Esophagus squamous epithelium (tissue), 5 donors: ENCODE measurements around the gene THEM4. TPM values are rescaled to one million over a fixed set of nuclear protein-coding genes. Genes with fewer than 3 reads are reported as not detected.
"Not testable (repeated sequence)": the region's sequence is repeated elsewhere in the genome, so short reads cannot be mapped to it uniquely, and the experiment has no call there.

Source experiments
- DNase-seq: peaks from one replicate; lab custom pipeline; 2025; lab: John Stamatoyannopoulos, UW
- H3K27ac ChIP-seq, 4 donors: fragments of 200-600 bp; sonication (generic); one replicate each; pipeline ENCODE4 v1.5.1; 2016 to 2019; ENCODE audit warnings: mild to moderate bottlenecking in 1 of 4
- H3K27me3 ChIP-seq, 4 donors: fragments of 200-600 bp; sonication (generic); 1 replicate in 3 of 4; 2 replicates in 1 of 4; pipeline versions ENCODE4 v1.5.1 to v1.6.0; 2017 to 2021; ENCODE audit warnings: antibody characterized with exemption in 1 of 4
- H3K36me3 ChIP-seq, 3 donors: fragments of 200-600 bp; sonication (generic); one replicate each; pipeline ENCODE4 v1.5.1; 2016 to 2019
- H3K4me1 ChIP-seq, 3 donors: fragments of 200-600 bp; sonication (generic); one replicate each; pipeline ENCODE4 v1.5.1; 2017 to 2019
- H3K4me3 ChIP-seq, 4 donors: fragments of 200-600 bp; sonication (generic); 1 replicate in 3 of 4; 2 replicates in 1 of 4; pipeline ENCODE4 v1.5.1; 2016 to 2019; ENCODE audit warnings: mild to moderate bottlenecking in 2 of 4, moderate library complexity in 1 of 4
- H3K9me3 ChIP-seq, 3 donors: fragments of 200-600 bp; sonication (generic); one replicate each; pipeline ENCODE4 v1.5.1; 2016 to 2019
- POLR2A ChIP-seq, 4 donors: fragments of 450-650 bp; IDR thresholded peaks; one replicate each; pipeline ENCODE4 v1.6.1; 2017; ENCODE audit warnings: antibody characterized with exemption in 4 of 4, mild to moderate bottlenecking in 4 of 4, moderate library complexity in 3 of 4
- WGBS, 2 donors: methylation state at CpG; one replicate each; pipeline ENCODE4 v1.1.5; 2018; 5-methylcytosine and 5-hydroxymethylcytosine counted together
- intact Hi-C: fragments of 100-400 bp; cut with DNase I; formaldehyde crosslinking; loops from one replicate; pipeline ENCODE4 v1.15.0; 2022
- total RNA-seq, 4 donors: library from RNA; depleted of rRNA; stranded (reverse); fragments of >200 nt; gene quantifications; one replicate each; pipeline ENCODE4 v1.1.0, GENCODE V29; 2016
- TF ChIP-seq, protein P1 (sequence below), 6 experiments: fragments of 450-650 bp in 4 of 6; fragments of 200-600 bp in 2 of 6; sonication (generic) in 2 of 6; IDR thresholded peaks; one replicate each; pipeline ENCODE4 v1.5.1; 2016 to 2019; ENCODE audit warnings: antibody characterized with exemption in 6 of 6, mild to moderate bottlenecking in 4 of 6, moderate library complexity in 4 of 6
- donor health status: DM: yes; HTN: yes; CAD: no.

The THEM4 gene
- total RNA-seq, 4 donors from 2014 or later, result 3.5 to 14.3 (median 12.3) TPM

DNA sequence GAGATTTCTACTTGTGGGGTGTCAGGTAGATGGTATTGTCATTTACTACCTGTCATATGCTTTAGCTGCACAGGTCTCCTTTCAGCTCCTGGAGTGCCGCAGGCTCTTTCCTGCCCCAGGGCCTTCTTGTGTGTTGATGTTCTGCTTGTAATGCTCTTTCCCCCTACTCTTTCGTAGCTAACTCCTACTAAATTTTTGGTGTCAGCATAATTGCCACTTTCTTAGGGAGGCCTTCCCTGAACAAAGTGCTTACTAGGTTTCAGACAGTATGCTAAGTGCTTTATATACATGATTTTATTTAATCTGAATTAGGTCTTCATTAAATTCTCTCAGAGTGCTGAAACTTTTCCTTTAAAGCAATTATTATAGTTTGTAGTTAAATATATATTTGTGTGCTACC, 4.8 kb upstream of the THEM4 start:
- no peak for TF ChIP-seq POLR2A (IDR thresholded peaks at IDR 0.05)
- TF ChIP-seq, protein P1, sequence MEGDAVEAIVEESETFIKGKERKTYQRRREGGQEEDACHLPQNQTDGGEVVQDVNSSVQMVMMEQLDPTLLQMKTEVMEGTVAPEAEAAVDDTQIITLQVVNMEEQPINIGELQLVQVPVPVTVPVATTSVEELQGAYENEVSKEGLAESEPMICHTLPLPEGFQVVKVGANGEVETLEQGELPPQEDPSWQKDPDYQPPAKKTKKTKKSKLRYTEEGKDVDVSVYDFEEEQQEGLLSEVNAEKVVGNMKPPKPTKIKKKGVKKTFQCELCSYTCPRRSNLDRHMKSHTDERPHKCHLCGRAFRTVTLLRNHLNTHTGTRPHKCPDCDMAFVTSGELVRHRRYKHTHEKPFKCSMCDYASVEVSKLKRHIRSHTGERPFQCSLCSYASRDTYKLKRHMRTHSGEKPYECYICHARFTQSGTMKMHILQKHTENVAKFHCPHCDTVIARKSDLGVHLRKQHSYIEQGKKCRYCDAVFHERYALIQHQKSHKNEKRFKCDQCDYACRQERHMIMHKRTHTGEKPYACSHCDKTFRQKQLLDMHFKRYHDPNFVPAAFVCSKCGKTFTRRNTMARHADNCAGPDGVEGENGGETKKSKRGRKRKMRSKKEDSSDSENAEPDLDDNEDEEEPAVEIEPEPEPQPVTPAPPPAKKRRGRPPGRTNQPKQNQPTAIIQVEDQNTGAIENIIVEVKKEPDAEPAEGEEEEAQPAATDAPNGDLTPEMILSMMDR (IDR thresholded peaks at IDR 0.05), result no peak
- H3K4me3 ChIP-seq, result no peak overlapping the region
- peaks cover 0 to 6% (median 3%) of the 10 kb centered on the region in 3 donors for H3K4me1 ChIP-seq
- no peaks in the 10 kb centered on the region for H3K9me3 ChIP-seq
- no peaks in the 10 kb centered on the region for H3K36me3 ChIP-seq
- no peaks in the 10 kb centered on the region for H3K27me3 ChIP-seq
- no peak for DNase-seq
- intact Hi-C loops, result no loop called here
- 86 to 87% methylated on average over 2 of the region's 2 CpGs for WGBS, 2 donors
- H3K27ac ChIP-seq, result no peak overlapping the region

DNA sequence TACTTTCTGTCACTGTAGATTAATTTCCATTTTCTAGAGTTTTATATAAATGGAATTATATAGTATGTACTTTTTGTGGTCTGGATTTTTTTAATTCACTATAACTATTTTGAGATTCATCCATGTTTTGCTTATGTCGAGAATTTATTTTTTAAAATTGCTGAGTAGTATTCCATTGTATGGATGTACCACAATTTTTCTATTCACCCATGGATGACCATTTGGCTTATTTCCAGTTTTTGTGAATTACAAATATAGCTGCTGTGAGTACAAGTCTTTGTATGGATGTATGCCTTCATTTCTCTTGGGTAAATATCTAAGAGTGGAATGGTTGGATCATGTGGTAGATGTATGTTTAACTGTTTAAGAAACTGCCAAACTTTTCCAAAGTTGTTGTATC, 3.7 kb upstream of the THEM4 start:
- no peaks in the 10 kb centered on the region for H3K27me3 ChIP-seq
- H3K36me3 ChIP-seq, result peaks cover 0 to 2% (median 0%) of the 10 kb centered on the region in 3 donors
- TF ChIP-seq, protein P1 (IDR thresholded peaks at IDR 0.05), result no peak
- no peak for TF ChIP-seq POLR2A (IDR thresholded peaks at IDR 0.05)
- no peak for DNase-seq
- 97 to 100% methylated on average over 1 of the region's 1 CpG for WGBS, 2 donors
- no peak overlapping the region for H3K27ac ChIP-seq
- no peak overlapping the region for H3K4me3 ChIP-seq
- peaks cover 0 to 17% (median 3%) of the 10 kb centered on the region in 3 donors for H3K4me1 ChIP-seq
- intact Hi-C loops, result no loop called here
- H3K9me3 ChIP-seq, result peaks cover 0 to 6% (median 2%) of the 10 kb centered on the region in 3 donors

DNA sequence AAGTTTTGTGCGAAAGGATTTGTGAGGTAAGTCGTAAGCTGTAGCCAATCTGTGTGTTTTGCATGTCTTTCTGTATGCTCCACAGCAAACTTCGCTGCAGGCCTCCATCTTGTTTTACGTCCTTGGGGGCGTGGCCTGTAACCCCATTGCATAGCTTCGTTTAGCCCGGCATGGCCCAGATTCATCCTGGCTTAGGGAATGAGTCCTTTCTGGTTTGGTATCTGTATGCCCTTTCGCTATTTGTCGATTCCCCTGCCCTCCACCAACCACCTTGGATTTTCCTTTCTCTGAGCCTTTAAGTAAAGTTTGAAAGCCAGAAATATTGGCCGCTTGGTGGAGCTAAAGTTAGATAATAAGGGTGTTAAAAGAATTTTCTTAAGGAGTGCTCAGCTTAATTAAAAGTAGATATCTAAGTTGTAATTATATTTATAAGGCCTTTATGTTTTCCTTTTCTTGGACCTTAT, 1.1 kb downstream of the THEM4 start:
- Histone ChIP-seq H3K4me1 (peaks cover 3 to 41% (median 4%) of the 10 kb centered on the region in 3 donors), H3K27ac (peak overlapping the region in 1 of 4 donors; percentile 88), H3K27me3 (no peaks in the 10 kb centered on the region), H3K9me3 (peaks cover 0 to 10% (median 6%) of the 10 kb centered on the region in 3 donors), H3K4me3 (peak overlapping the region in 3 of 4 donors; percentile 56 to 81 (median 66)), H3K36me3 (peaks cover 0 to 20% (median 0%) of the 10 kb centered on the region in 3 donors)
- WGBS, 2 donors, result 70 to 75% methylated on average over 10 of the region's 10 CpGs
- DNase-seq, result no peak
- intact Hi-C loops, result no loop called here
- no peak for TF ChIP-seq POLR2A (IDR thresholded peaks at IDR 0.05)
- TF ChIP-seq, protein P1 (IDR thresholded peaks at IDR 0.05), result no peak

DNA sequence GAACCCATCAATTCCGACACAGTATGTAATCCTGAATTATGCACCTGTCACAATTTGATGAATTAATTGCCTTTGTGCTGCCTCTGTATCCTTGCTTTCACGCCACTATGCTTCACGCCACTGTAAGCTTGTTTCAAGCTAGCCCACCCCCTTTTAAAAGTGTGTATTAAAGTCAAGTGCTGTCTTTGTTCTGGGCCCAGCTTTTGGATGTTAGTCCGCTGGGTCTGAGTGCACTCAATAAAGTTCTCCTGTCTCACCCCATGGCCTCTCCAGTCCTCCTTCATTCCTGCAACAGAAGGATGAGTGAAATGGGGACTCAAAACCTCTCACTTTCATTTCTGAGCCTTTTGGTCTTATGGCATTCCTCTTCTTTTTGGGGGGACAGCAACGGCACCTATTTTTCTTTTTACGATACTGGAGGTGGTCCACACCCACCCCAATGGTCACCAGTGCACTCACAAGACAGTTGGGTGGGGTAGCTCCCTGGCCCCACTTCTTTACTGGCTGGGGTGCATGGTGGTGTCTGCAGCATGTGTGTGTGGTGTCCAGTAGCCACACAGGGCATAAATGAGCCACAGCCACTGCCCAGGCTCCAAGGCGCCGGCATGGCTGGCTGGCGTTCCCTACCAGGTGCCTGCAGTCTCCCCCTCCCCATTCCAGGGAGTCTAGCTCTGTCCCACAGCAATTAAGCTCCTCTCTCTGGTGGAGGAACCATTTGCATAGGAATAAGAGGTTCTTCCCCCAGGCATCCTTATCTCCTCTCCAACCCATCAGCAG, 1.8 kb downstream of the THEM4 start:
- 84 to 92% methylated on average over 8 to 9 of the region's 9 CpGs for WGBS, 2 donors
- Histone ChIP-seq H3K27ac (no peak overlapping the region), H3K4me3 (no peak overlapping the region), H3K36me3 (peaks cover 0 to 20% (median 0%) of the 10 kb centered on the region in 3 donors), H3K27me3 (no peaks in the 10 kb centered on the region), H3K9me3 (peaks cover 0 to 10% (median 6%) of the 10 kb centered on the region in 3 donors), H3K4me1 (peaks cover 3 to 41% (median 4%) of the 10 kb centered on the region in 3 donors)
- intact Hi-C loops, result no loop called here
- DNase-seq, result no peak
- TF ChIP-seq, protein P1 (IDR thresholded peaks at IDR 0.05), result no peak
- no peak for TF ChIP-seq POLR2A (IDR thresholded peaks at IDR 0.05)

DNA sequence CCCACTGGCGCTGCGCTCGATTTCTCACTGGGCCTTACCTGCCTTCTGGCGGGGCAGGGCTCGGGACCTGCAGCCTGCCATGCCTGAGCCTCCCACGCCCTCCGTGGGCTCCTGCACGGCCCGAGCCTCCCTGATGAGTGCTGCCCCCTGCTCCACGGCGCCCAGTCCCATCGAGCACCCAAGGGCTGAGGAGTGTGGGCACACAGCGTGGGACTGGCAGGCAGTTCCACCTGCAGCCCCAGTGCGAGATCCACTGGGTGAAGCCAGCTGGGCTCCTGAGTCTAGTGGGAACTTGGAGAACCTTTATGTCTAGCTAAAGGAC, 3.0 kb downstream of the THEM4 start:
- WGBS, 2 donors, result 94 to 100% methylated on average over 3 to 7 of the region's 14 CpGs
- H3K27me3 ChIP-seq, DNase-seq, H3K27ac ChIP-seq, H3K4me3 ChIP-seq, intact Hi-C loops: not testable (repeated sequence)
- H3K36me3 ChIP-seq, result peaks cover 0 to 20% (median 0%) of the 10 kb centered on the region in 3 donors
- peaks cover 3 to 41% (median 4%) of the 10 kb centered on the region in 3 donors for H3K4me1 ChIP-seq
- peaks cover 0 to 12% (median 6%) of the 10 kb centered on the region in 3 donors for H3K9me3 ChIP-seq

DNA sequence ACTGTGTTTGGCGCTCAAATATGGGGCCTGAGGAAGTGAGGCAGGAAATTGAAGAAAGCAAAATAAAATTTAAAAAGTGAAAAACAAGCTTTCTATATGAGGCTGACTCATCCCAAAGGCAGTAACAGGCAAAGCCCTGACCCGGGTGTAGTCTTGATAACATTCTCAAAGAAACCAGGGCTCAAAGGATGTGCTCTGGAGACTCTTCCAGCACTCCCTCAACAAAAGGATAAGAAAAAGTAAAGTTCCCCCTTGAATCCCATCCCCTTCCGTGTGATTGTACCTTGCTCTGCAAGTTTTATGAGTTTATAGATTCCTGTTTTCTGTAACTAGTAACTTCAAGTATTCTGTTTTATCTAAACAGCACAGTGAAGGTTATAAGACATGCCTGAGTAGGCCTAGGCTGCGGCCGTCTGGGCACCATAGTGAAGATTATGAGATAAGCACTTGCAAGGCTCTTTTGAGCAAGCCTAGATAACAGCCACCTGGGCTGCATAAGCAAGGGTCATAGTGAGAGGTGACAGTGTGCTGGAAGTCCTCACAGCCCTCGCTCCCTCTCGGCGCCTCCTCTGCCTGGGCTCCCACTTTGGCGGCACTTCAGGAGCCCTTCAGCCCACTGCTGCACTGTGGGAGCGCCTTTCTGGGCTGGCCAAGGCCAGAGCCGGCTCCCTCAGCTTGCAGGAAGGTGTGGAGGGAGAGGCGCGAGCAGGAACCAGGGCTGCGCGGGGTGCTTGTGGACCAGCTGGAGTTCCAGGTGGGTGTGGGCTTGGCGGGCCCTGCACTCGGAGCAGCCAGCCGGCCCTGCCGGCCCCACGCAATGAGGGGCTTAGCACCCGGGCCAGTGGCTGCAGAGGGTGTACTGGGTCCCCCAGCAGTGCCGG, 3.6 kb downstream of the THEM4 start:
- Histone ChIP-seq H3K27ac (peak overlapping the region in 1 of 4 donors; percentile 29), H3K36me3 (peaks cover 0 to 20% (median 0%) of the 10 kb centered on the region in 3 donors), H3K4me1 (peaks cover 3 to 41% (median 4%) of the 10 kb centered on the region in 3 donors), H3K9me3 (peaks cover 0 to 18% (median 12%) of the 10 kb centered on the region in 3 donors)
- WGBS, 2 donors, result 64 to 86% methylated on average over 3 to 12 of the region's 22 CpGs
- DNase-seq, H3K27me3 ChIP-seq, intact Hi-C loops, H3K4me3 ChIP-seq: not testable (repeated sequence)
